Immature natural killer cell (primary cell): Measurements from ENCODE around the gene SPP1. TPM values are rescaled to one million over a fixed set of nuclear protein-coding genes. Genes with fewer than 3 reads are reported as not detected.
"Not testable (repeated sequence)": the region's sequence is repeated elsewhere in the genome, so short reads cannot be mapped to it uniquely, and the experiment has no call there.

Experiments
- DNase-seq, 3 donors: peaks; one replicate each; pipeline ENCODE4 v3.0.0; 2022; ENCODE audit warnings: mixed read lengths in 1 of 3
- H3K27ac Mint-ChIP-seq, 6 donors: one replicate each; pipeline ENCODE4 v1.8.0; 2020; ENCODE audit warnings: mixed read lengths in 6 of 6, mild to moderate bottlenecking in 5 of 6, inconsistent platforms in 4 of 6, moderate library complexity in 3 of 6
- H3K27me3 Mint-ChIP-seq, 3 donors: one replicate each; pipeline ENCODE4 v1.8.0; 2020 to 2021; ENCODE audit warnings: low read depth in 3 of 3, mild to moderate bottlenecking in 3 of 3, mixed read lengths in 3 of 3, moderate library complexity in 3 of 3, inconsistent platforms in 1 of 3
- H3K36me3 Mint-ChIP-seq, 3 donors: one replicate each; pipeline ENCODE4 v1.8.0; 2020; ENCODE audit warnings: mixed read lengths in 3 of 3, inconsistent platforms in 2 of 3, mild to moderate bottlenecking in 2 of 3
- H3K4me1 Mint-ChIP-seq, 2 donors: one replicate each; pipeline ENCODE4 v1.8.0; 2020; ENCODE audit warnings: inconsistent platforms in 2 of 2, mild to moderate bottlenecking in 2 of 2, mixed read lengths in 2 of 2, moderate library complexity in 1 of 2
- H3K4me3 Mint-ChIP-seq, 5 donors: one replicate each; pipeline ENCODE4 v1.8.0; 2020; ENCODE audit warnings: mild to moderate bottlenecking in 5 of 5, mixed read lengths in 5 of 5, inconsistent platforms in 3 of 5, moderate library complexity in 3 of 5
- H3K9me3 Mint-ChIP-seq, 6 donors: one replicate each; pipeline ENCODE4 v1.8.0; 2020; ENCODE audit warnings: mild to moderate bottlenecking in 6 of 6, mixed read lengths in 6 of 6, inconsistent platforms in 4 of 6, moderate library complexity in 3 of 6
- polyA plus RNA-seq, 3 donors: library from polyadenylated mRNA; unstranded; fragments of 300-500 nt; fragmentation: Illumina TruSeq; gene quantifications; one replicate each; pipeline ENCODE4 v1.2.3, GENCODE V29; 2021

SPP1 gene
- polyA plus RNA-seq, 3 donors from 2014 or later = not detected

DNA sequence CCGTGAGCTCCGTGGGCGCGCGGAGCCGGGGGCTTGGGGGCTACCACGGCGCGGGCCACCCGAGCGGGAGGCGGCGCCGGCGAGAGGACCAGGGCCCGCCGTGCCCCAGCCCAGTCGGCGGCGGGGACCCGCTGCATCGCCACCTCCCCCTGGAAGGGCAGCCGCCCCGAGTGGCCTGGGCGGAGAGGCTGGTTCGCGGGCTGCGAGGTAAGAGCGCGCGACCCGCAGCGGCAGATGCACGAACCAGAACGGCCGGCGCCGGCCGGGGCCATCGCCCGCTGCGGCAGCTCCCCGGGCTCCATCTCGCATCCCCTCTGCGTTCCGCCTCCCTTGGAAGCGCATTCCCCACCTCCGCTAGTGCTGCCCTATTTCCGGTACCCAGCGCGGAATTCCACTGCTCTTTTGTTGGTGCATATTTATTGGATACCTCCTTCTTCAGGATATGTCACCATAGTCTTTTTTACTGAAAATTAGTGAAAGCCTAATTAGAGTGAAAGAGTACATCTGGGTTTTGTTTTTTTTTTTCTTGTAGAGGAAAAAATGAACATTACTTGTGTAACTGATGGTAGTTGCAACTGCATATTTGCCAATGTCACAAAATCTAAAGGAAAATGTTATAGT, 32.7 kb downstream of the SPP1 start:
- Mint-ChIP-seq H3K9me3 (no peaks in the 10 kb centered on the region), H3K27me3 (peaks cover 0 to 4% (median 3%) of the 10 kb centered on the region in 3 donors), H3K4me1 (peaks cover 22 to 51% of the 10 kb centered on the region in 2 donors), H3K4me3 (peak overlapping the region; percentile 91 to 95 (median 93)), H3K27ac (peak overlapping the region in 3 of 6 donors; percentile 76 to 81 (median 79)), H3K36me3 (no peaks in the 10 kb centered on the region)
- peak in 2 of 3 donors; percentile 12 to 15 for DNase-seq

DNA sequence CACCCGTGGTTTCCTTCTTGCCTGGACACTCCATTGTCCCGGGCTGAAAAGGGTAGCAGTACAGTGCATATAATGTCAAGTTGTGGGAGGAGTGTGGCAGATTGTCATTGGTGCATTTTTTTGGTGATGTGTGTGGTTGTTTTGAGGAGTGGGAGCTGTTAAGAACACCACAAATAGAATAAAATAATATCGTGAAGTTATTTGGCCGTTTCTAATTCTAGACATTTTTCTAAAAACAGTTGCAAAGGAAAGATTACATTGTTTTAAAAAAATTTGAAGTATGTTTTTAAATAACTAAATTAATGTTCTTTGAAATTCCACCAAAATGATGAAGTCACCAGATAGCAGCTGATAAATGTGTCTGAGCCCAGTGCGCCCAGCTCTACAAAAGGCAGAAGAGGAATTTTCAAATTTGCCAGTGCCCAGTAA, 33.2 kb downstream of the SPP1 start:
- Mint-ChIP-seq H3K27me3 (peaks cover 0 to 5% (median 4%) of the 10 kb centered on the region in 3 donors), H3K4me1 (peaks cover 22 to 55% of the 10 kb centered on the region in 2 donors), H3K27ac (peak overlapping the region in 1 of 6 donors; percentile 76), H3K36me3 (no peaks in the 10 kb centered on the region), H3K9me3 (no peaks in the 10 kb centered on the region), H3K4me3 (peak overlapping the region; percentile 91 to 95 (median 93))
- no peak for DNase-seq

DNA sequence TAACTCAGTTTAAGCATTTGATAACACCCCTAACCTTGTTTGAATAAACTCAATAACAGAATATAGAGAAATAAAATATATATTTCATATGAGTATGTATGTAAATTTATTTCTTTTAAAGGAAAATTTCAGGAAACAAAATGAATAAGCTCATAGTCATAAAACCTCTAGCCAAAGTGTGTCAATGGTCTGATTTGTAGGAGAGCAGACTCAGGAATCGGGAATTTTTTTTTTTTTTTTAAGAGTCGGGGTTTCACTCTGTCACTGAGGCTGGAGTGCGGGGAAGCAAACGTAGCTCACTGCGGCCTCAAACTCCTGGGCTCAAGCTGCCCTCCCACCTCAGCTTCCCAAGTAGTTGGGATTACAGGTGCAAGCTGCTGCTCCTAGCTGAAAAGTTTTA, 34.4 kb downstream of the SPP1 start:
- peaks cover 0 to 6% (median 4%) of the 10 kb centered on the region in 3 donors for H3K27me3 Mint-ChIP-seq
- no peak for DNase-seq
- no peaks in the 10 kb centered on the region for H3K9me3 Mint-ChIP-seq
- peaks cover 22 to 60% of the 10 kb centered on the region in 2 donors for H3K4me1 Mint-ChIP-seq
- no peaks in the 10 kb centered on the region for H3K36me3 Mint-ChIP-seq
- no peak overlapping the region for H3K4me3 Mint-ChIP-seq
- no peak overlapping the region for H3K27ac Mint-ChIP-seq

DNA sequence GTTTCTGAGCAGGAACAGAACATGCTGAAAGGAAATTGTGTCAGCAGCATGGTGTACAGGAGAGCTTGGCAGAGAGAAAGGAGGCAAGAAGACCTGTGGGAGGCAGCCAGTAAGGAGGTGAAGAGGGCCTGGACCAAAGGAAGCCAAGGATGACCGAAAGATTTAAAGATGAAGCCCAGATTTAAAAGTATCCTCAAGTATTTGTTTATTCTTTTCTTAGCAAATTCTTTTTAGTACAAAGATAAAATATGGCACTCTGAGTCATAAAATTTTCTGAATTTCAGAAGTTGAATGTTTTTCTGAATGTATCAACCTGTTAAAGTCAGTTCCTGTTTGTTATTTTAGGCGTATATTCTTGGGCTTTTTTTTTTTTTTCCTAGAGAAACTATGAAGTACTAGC, 35.5 kb downstream of the SPP1 start:
- Mint-ChIP-seq H3K9me3 (no peaks in the 10 kb centered on the region), H3K36me3 (no peaks in the 10 kb centered on the region), H3K27ac (peak overlapping the region in 1 of 6 donors; percentile 7), H3K4me3 (no peak overlapping the region), H3K4me1 (peaks cover 22 to 60% of the 10 kb centered on the region in 2 donors), H3K27me3 (peaks cover 0 to 6% (median 4%) of the 10 kb centered on the region in 3 donors)
- DNase-seq = no peak

DNA sequence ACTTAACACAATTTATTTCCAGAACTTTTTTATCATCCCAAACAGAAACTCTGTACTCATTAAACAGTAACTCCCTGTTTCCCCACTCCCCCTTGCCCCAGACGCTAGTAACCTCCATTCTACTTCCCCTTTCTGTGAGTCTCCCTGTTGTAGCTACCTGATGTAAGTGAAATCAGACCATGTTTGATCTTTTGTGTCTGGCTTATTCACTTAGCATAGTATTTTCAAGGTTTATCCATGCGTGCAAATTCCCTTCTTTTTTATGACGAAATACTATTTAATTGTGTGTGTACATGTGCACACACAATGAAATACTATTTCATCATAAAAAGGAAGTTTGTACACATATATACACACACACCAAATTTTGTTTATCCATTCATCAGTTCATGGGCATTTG, 37.1 kb downstream of the SPP1 start:
- H3K27ac Mint-ChIP-seq = no peak overlapping the region
- H3K27me3 Mint-ChIP-seq = peaks cover 0 to 6% (median 3%) of the 10 kb centered on the region in 3 donors
- peaks cover 15 to 50% of the 10 kb centered on the region in 2 donors for H3K4me1 Mint-ChIP-seq
- no peak overlapping the region for H3K4me3 Mint-ChIP-seq
- no peaks in the 10 kb centered on the region for H3K9me3 Mint-ChIP-seq
- no peak for DNase-seq
- H3K36me3 Mint-ChIP-seq = no peaks in the 10 kb centered on the region

DNA sequence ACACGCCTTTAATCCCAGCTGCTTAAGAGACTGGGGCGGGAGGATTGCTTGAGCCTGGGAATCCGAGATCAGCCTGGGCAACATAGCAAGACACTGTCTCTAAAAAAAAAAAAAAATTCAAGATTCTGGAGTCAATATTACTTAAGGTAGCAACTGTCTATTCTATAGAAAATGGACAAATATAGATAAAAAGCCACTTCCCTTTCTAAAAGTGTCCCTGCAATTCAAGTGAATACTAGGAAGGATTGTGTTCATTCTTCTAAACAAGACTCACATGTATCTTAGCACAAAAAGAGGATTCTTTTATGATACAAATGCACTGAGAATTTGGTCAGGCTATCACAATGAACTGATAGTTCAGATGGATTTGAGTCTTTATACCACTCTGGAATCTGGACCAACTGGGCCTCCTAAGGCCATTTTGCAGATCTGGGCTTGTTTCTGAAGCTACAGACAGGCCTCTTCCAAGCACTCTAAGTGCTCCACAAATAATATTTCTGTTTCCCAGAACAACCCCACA, 38.9 kb downstream of the SPP1 start:
- Mint-ChIP-seq H3K36me3 (peaks cover 0 to 5% (median 0%) of the 10 kb centered on the region in 3 donors), H3K4me3 (no peak overlapping the region), H3K27me3 (peaks cover 0 to 6% (median 3%) of the 10 kb centered on the region in 3 donors), H3K27ac (no peak overlapping the region), H3K4me1 (peaks cover 5 to 54% of the 10 kb centered on the region in 2 donors), H3K9me3 (no peaks in the 10 kb centered on the region)
- no peak for DNase-seq

DNA sequence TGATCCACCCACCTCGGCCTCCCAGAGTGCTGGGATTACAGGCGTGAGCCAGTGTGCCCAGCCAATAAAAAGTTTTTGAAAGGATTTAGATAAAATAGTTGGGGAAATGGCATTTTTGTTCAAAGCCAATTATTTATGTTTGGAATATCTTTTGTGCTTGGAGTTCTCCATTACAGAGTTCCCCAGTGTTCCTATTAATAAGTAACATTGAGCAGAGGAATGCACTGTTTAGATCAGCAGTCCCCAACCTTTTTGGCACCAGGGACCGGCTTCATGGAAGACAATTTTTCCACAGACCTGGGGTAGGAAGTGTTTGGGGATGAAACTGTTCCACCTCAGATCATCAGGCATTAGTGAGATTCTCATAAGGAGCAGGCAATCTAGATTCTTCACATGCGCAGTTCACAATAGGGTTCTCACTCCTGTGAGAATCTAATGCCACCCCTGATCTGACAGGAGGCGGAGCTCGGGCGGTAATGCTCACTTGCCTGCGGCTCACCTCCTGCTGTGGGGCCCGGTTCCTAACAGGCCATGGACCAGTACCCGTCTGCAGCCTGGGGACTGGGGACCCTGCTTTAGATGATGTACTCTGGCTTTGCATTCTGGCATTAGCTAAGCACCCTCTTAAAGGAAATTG, 40.3 kb downstream of the SPP1 start:
- H3K36me3 Mint-ChIP-seq = peaks cover 0 to 9% (median 0%) of the 10 kb centered on the region in 3 donors
- DNase-seq = no peak
- no peak overlapping the region for H3K4me3 Mint-ChIP-seq
- no peaks in the 10 kb centered on the region for H3K9me3 Mint-ChIP-seq
- peaks cover 0 to 6% (median 3%) of the 10 kb centered on the region in 3 donors for H3K27me3 Mint-ChIP-seq
- peaks cover 4 to 47% of the 10 kb centered on the region in 2 donors for H3K4me1 Mint-ChIP-seq
- H3K27ac Mint-ChIP-seq = no peak overlapping the region

DNA sequence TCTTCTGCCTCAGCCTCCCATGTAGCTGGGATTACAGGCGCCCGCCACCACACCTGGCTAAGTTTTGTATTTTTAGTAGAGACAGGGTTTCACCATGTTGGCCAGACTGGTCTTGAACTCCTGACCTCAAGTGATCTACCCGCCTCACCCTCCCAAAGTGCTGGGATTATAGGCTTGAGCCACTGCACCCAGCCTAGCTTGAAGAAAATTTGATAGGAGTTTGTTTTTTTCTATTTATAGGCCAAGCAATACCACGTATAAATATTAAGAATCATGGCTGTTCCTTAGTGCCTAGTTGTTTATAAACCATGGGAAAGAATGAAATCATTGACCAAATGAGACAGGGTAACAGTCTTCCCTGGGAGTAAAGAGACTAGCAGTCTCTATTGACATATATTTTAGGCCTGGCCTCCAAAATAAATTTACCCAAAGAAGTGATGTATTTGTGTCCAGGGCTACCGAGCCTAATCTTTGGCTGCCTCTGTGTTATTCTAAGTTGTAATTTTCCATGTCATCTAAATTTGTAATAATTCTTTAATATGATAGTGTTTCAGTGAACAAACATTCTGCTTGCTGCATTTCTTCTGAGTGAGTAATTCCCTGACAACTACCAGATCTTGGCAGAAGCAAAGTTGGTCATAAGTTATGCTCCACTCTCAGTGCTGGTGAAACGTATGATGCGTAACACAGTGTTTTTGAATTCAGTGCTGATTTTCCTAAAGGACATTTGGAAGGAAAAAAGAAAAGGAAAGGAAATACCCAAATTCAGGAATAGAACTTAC, 42.2 kb downstream of the SPP1 start:
- peaks cover 3 to 30% of the 10 kb centered on the region in 2 donors for H3K4me1 Mint-ChIP-seq
- peaks cover 4 to 18% (median 4%) of the 10 kb centered on the region in 3 donors for H3K36me3 Mint-ChIP-seq
- peaks cover 0 to 4% (median 3%) of the 10 kb centered on the region in 3 donors for H3K27me3 Mint-ChIP-seq
- no peak overlapping the region for H3K4me3 Mint-ChIP-seq
- H3K27ac Mint-ChIP-seq = no peak overlapping the region
- DNase-seq = no peak
- H3K9me3 Mint-ChIP-seq = no peaks in the 10 kb centered on the region

DNA sequence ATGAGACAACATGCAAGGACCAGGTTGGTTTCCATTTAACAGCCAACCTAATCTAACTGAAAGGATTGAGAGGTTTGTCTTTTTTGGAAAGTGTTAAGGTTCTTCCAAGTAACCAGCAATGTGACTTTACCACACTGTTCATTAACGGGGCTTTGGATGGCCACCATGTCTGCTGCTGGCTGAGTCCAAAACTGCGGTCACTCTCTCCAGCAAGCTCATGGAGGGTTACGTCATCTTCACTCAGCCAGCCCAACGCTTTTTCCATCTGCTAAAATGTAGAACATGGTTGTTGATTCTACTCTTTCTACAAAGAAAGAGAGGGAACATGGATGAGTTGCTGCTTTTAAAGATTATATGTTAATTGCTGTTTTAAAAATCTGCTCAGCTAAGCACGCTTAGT, 43.0 kb downstream of the SPP1 start:
- peaks cover 4 to 21% (median 4%) of the 10 kb centered on the region in 3 donors for H3K36me3 Mint-ChIP-seq
- DNase-seq = no peak
- H3K9me3 Mint-ChIP-seq = no peaks in the 10 kb centered on the region
- H3K27me3 Mint-ChIP-seq = peaks cover 0 to 3% (median 3%) of the 10 kb centered on the region in 3 donors
- H3K4me1 Mint-ChIP-seq = peaks cover 0 to 23% of the 10 kb centered on the region in 2 donors
- H3K27ac Mint-ChIP-seq = no peak overlapping the region
- H3K4me3 Mint-ChIP-seq = no peak overlapping the region

DNA sequence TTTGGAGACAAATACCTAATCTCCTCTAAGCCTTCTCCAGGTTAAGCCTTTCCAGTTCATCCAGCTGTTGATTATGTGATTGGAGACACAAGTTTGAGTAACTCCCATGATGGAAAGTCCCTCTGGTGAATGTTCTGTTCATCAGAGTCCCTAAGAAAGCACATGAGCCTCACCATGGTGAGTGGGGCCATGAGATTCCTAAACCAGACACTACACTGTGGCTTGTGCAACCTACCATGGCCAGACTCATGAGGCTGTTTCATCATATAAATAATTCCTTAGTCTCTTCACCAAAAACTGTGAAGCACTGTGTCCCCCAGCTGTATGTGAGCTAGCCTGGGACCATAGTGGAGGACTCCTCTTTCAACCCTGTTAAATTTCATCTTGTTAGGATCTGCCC, 46.3 kb downstream of the SPP1 start:
- H3K9me3 Mint-ChIP-seq = peaks cover 0 to 9% (median 6%) of the 10 kb centered on the region in 6 donors
- DNase-seq = no peak
- no peaks in the 10 kb centered on the region for H3K27me3 Mint-ChIP-seq
- no peak overlapping the region for H3K4me3 Mint-ChIP-seq
- no peak overlapping the region for H3K27ac Mint-ChIP-seq
- H3K4me1 Mint-ChIP-seq = peaks cover 0 to 16% of the 10 kb centered on the region in 2 donors
- peaks cover 14 to 37% (median 19%) of the 10 kb centered on the region in 3 donors for H3K36me3 Mint-ChIP-seq

DNA sequence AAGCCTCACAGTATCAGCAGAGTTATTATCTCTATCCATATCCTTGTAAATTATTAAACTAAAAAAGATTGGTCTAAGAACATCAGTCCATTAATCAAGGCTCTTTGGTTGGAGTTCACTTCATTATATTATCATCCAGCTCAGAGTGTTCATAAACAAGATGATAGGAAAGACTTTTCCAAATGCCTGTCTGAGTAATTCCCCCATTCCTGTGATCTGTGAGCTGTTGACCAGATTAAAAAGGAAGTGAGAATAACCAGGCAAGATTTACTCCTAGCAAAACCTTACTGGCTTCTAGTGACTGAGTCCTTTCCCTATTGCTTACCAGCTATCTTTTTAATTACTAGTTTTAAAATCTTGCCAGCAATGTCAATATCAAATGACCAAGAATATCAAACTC, 46.8 kb downstream of the SPP1 start:
- Mint-ChIP-seq H3K27me3 (no peaks in the 10 kb centered on the region), H3K9me3 (peaks cover 0 to 9% (median 6%) of the 10 kb centered on the region in 6 donors), H3K4me3 (no peak overlapping the region), H3K36me3 (peaks cover 14 to 39% (median 19%) of the 10 kb centered on the region in 3 donors), H3K4me1 (peaks cover 0 to 16% of the 10 kb centered on the region in 2 donors), H3K27ac (no peak overlapping the region)
- no peak for DNase-seq

DNA sequence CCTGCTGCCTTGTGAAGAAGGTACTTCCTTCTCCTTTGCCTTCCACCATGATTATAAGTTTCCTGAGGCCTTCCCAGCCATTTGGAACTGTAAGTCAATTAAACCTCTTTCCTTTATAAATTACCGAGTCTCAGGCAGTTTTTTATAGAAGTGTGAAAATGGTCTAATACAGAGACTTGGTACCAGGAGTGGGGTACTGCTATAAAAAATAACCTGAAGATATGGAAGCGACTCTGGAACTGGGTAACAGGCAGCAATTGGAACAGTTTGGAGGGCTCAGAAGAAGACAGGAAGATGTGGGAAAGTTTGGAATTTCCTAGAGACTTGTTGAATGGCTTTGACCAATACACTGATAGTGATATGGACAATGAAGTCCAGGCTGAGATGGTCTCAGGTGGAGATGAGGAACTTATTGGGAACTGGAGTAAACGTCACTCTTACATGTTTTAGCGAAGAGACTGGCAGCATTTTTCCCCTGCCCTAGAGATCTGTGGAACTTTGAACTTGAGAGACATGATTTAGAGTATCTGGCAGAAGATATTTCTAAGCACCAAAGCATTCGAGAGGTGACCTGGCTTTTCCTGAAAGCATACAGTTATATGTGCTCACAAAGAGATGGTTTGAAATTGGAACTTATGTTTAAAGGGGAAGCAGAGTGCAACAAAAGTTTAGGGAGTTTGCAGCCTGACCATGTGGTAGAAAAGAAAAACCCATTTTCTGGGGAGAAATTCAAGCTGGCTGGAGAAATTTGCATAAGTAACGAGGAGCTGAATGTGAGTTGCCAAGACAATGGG, 50.6 kb downstream of the SPP1 start:
- H3K4me3 Mint-ChIP-seq, H3K27me3 Mint-ChIP-seq, H3K9me3 Mint-ChIP-seq, H3K4me1 Mint-ChIP-seq, DNase-seq, H3K27ac Mint-ChIP-seq: not testable (repeated sequence)
- H3K36me3 Mint-ChIP-seq = peaks cover 14 to 37% (median 32%) of the 10 kb centered on the region in 3 donors
